HG02571 (cell line): ENCODE results near the gene RNF34.

ENCODE experiments used
- ATAC-seq: cut with Tn5 transposase; IDR thresholded peaks from one replicate; pipeline ENCODE4 v1.9.1; 2021; ENCODE audit warnings: mild to moderate bottlenecking, moderate library complexity; ENCODE audit not compliant: unreplicated experiment

The RNF34 gene

GRCh38 chr12:121465921-121466793 lies 66.2 kb downstream of the RNF34 start:
- peak; percentile 9 for ATAC-seq

- peak; percentile 86 for ATAC-seq
Measured at GRCh38 chr12:121466794-121467637, 67.1 kb downstream of the RNF34 start.

GRCh38 chr12:121467638-121468498 lies 68.0 kb downstream of the RNF34 start:
- no peak for ATAC-seq

GRCh38 chr12:121468499-121468801 lies 68.5 kb downstream of the RNF34 start:
- no peak for ATAC-seq

GRCh38 chr12:121470751-121471150 lies 70.8 kb downstream of the RNF34 start:
- ATAC-seq, result no peak

- no peak for ATAC-seq
Measured at GRCh38 chr12:121472150-121472905, 72.4 kb downstream of the RNF34 start.
